OCI-LY7 (cell line): ENCODE measurements around the gene FRMD8.
A peak's percentile ranks its signal among the peaks of the same experiment; 100 is the strongest.

Experiments
- CTCF ChIP-seq: fragments of 200-600 bp; sonication (generic); conservative IDR thresholded peaks from 2 replicates; pipeline ENCODE4 v1.5.1; 2014; ENCODE audit warnings: mild to moderate bottlenecking, antibody characterized with exemption, low read length, moderate library complexity, mixed read lengths
- EZH2phosphoT487 ChIP-seq: fragments of 200-600 bp; sonication (generic); IDR thresholded peaks from 2 replicates; pipeline ENCODE4 v1.6.1; 2018; ENCODE audit warnings: low read depth, borderline replicate concordance, mild to moderate bottlenecking, mixed run types, antibody characterized with exemption, low read length, moderate library complexity, mixed read lengths

- TF ChIP-seq CTCF, result peak; percentile 84
- no peak for TF ChIP-seq EZH2phosphoT487
Measured at GRCh38 chr11:65432686-65433582, 46.5 kb downstream of the FRMD8 start.
